GM12891 (cell line): ENCODE data around the gene RPL27.
"Not testable (repeated sequence)": the region's sequence is repeated elsewhere in the genome, so short reads cannot be mapped to it uniquely, and the experiment has no call there.

Experiments used
- POLR2A ChIP-seq: IDR thresholded peaks from 2 replicates; pipeline ENCODE4 v1.6.1; 2011; ENCODE audit warnings: low read depth, low read length, control low read depth
- POLR2AphosphoS5 ChIP-seq: IDR thresholded peaks from 2 replicates; pipeline ENCODE4 v1.6.1; 2011; ENCODE audit warnings: low read depth, low read length, control low read depth
- POU2F2 ChIP-seq: IDR thresholded peaks from 2 replicates; pipeline ENCODE4 v1.6.1; 2011; ENCODE audit warnings: low read depth, mild to moderate bottlenecking, control low read depth, low read length, moderate library complexity
- SPI1 ChIP-seq: IDR thresholded peaks from 2 replicates; pipeline ENCODE4 v1.6.1; 2011; ENCODE audit warnings: low read depth, low read length, control low read depth
- TAF1 ChIP-seq: IDR thresholded peaks from 2 replicates; pipeline ENCODE4 v1.6.1; 2011; ENCODE audit warnings: low read depth, low read length, control low read depth

- TF ChIP-seq POLR2A, POLR2AphosphoS5, SPI1, TAF1, POU2F2: not testable (repeated sequence)
Measured at GRCh38 chr17:42993913-42994312, 4.3 kb upstream of the RPL27 start.
